AG09309 (cell line): ENCODE results near the gene HEPN1.

Experiments used
- DNase-seq: peaks from one replicate; pipeline ENCODE4 v3.0.0-alpha.2; 2010; ENCODE audit warnings: low read depth
- H3K4me3 ChIP-seq: 2 replicates; pipeline ENCODE4 v1.5.1; 2011; ENCODE audit warnings: mild to moderate bottlenecking, low read depth, low read length, moderate library complexity; ENCODE audit not compliant: control insufficient read depth
- CTCF ChIP-seq: IDR thresholded peaks from 2 replicates; pipeline ENCODE4 v1.5.1; 2011; ENCODE audit warnings: mild to moderate bottlenecking, low read depth, low read length, inconsistent platforms; ENCODE audit not compliant: insufficient read depth, control insufficient read depth; ENCODE audit errors: missing control alignments

The HEPN1 gene

GRCh38 chr11:124899383-124900145, 19.5 kb upstream of the HEPN1 start:
- DNase-seq: no peak
- no peak overlapping the region for H3K4me3 ChIP-seq
- TF ChIP-seq CTCF: no peak

- TF ChIP-seq CTCF: no peak
- peak; percentile 46 for DNase-seq
- H3K4me3 ChIP-seq: no peak overlapping the region
These were observed 18.6 kb upstream of the HEPN1 start for GRCh38 chr11:124900464-124900863.

- no peak for TF ChIP-seq CTCF
- no peak overlapping the region for H3K4me3 ChIP-seq
- DNase-seq: no peak
These were observed 16.4 kb upstream of the HEPN1 start for GRCh38 chr11:124902616-124903015.

- TF ChIP-seq CTCF: no peak
- no peak for DNase-seq
- no peak overlapping the region for H3K4me3 ChIP-seq
These were observed 3.3 kb upstream of the HEPN1 start for GRCh38 chr11:124915541-124916369.

- no peak for DNase-seq
- no peak overlapping the region for H3K4me3 ChIP-seq
- TF ChIP-seq CTCF: no peak
These were observed 2.7 kb upstream of the HEPN1 start for GRCh38 chr11:124916370-124916710.

- no peak for DNase-seq
- no peak overlapping the region for H3K4me3 ChIP-seq
- no peak for TF ChIP-seq CTCF
These were observed 1.9 kb upstream of the HEPN1 start for GRCh38 chr11:124917115-124917637.
